ENCODE data around the gene GTF2E1.
"Not testable (repeated sequence)": the region's sequence is repeated elsewhere in the genome, so short reads cannot be mapped to it uniquely, and the experiment has no call there.

The GTF2E1 gene

DNA sequence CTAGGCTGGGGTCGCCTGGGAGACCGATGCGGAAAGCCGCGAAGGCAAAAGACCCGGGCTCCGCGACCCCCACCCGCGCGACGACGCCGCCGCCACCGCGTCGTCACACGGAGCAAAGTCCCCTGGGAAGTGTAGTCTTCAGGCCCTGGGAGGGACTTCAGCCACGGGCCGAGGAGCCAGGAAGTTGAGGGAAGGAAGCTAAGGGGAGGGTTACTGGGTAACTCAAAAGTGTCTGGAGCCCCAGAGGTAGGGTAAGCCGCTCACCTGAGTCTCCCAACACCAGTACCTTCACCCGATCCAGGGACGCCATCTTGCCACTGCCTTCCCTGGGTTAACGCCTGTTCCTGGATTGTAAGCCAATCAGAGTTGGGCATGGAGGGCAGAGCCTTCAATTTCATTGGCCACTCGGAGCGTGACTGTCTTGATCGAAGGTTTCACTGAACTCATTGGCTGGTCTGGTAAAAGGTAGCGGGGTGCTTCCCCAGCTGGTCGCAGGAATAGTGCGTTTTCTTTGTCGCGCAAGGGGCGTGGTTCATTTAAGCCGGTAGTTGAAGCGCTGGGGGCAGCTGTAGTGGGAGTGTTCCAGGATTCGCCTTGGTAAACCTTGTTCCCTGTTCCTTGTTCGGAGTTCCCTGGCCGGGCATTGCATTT lies at the start of gene GTF2E1, which contains the start of gene RABL3:
TSS of gene GTF2E1 (plus strand) at position 547 of the 651 bp plus-strand sequence. CDS start 7,809 bp downstream, outside the sequence.
TSS of gene RABL3 (minus strand) at position 319 of the 651 bp plus-strand sequence. CDS start at position 310, 9 bp downstream.
- in situ Hi-C loops (cut with HindIII; ENCODE audit: low sequenced_read_pairs): no loop called here

DNA sequence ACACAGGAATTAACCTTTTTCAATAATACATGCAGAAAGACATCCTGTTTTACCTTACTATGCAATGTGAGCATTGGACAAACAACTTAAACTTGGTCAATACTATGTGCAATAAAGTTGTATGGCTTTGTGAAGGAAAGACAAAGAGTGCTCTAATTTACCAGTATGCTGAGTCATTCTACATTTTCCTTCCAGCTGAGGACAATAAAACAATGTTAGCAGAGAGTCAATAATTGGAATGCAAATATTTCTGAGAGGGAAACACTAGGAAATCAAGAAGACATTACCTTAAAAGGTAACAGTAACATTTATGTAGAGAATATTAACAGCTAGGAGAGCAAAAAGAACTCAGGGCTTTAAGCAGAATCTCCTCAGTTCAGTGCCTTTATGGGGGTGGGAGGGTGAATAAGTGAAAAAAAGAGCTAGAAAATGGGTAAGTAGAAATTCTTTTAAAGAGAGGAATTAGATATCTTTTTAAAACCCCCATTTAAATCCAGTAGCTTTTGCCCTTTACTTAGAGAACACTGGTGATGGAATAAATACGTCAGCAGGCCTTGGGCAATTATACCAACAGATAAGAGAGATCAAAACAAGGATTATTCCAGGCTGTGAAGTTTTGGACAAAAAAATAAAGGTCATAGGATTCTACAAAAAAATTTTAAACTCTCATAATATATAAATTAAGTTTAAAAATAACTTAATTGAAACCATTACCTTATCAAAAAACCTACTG lies 48.9 kb upstream of the GTF2E1 start:
- in situ Hi-C loops (cut with HindIII; ENCODE audit: low sequenced_read_pairs): no loop called here

DNA sequence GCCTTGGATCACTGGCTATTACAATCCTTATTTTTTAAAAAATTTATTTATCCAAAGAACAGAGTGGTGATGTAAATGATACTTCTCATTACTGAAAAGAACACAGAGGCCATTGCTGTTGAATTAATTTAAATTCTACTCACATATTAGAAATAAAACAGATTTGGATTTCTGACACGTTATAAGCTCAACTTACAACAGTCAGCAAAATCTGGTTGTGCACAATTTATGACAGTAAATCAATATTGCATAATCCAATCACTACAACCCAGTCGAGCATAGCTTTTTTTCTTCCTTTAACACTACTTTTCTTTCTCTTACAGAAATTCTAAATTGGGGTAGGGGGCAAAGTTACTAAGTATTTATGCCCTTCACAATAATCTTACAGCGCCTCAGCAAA lies 43.2 kb upstream of the GTF2E1 start:
- in situ Hi-C loops (cut with HindIII; ENCODE audit: low sequenced_read_pairs): no loop called here

- in situ Hi-C loops (cut with HindIII; ENCODE audit: low sequenced_read_pairs): no loop called here
Observed at GRCh38 chr3:120705884-120706582, 36.5 kb upstream of the GTF2E1 start.

GRCh38 chr3:120706950-120707349 lies 35.6 kb upstream of the GTF2E1 start:
- in situ Hi-C loops (cut with HindIII; ENCODE audit: low sequenced_read_pairs): no loop called here

DNA sequence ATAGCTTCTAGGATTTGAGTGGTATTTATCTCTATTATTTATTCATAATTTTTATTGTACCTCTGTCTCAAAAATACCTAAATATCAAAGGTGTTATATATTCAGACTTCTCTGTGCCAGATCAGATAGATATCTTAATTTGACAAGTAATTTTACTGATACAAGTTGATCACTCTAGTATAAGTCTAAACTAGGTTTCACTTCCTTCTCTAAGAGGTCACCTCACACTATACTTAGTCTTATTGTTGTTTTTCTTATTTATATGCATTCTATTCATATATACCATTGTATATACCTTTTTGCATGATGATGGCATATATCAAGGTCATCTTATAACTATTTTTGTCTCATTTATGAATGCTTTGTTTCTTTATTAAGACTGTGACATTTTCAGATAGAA lies 34.1 kb upstream of the GTF2E1 start:
- in situ Hi-C loops (cut with HindIII; ENCODE audit: low sequenced_read_pairs): no loop called here

- in situ Hi-C loops (cut with HindIII; ENCODE audit: low sequenced_read_pairs): no loop called here
Observed at GRCh38 chr3:120710369-120710768, 32.2 kb upstream of the GTF2E1 start.

GRCh38 chr3:120713262-120713661 lies 29.3 kb upstream of the GTF2E1 start:
- in situ Hi-C loops (cut with HindIII; ENCODE audit: low sequenced_read_pairs): no loop called here

DNA sequence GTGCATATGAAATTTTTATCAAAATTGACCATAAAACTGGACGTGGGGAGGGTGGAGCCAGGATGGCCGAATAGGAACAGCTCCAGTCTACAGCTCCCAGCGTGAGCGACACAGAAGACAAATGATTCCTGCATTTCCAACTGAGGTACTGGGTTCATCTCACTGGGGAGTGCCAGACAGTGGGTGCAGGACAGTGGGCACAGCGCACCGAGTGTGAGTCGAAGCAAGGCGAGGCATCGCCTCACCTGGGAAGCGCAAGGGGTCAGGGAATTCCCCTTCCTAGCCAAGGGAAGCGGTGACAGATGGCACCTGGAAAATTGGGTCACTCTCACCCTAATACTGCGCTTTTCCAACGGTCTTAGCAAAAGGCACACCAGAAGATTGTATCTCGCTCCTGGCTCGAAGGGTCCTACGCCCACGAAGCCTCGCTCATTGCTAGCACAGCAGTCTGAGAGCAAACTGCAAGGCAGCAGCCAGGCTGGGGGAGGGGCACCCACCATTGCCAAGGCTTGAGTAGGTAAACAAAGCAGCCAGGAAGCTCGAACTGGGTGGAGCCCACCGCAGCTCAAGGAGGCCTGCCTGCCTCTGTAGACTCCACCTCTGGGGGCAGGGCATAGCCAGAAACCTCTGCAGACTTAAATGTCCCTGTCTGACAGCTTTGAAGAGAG lies 23.2 kb upstream of the GTF2E1 start:
- in situ Hi-C loops (cut with HindIII; ENCODE audit: low sequenced_read_pairs): not testable (repeated sequence)

GRCh38 chr3:120726791-120727190 lies 15.8 kb upstream of the GTF2E1 start:
- in situ Hi-C loops (cut with HindIII; ENCODE audit: low sequenced_read_pairs): no loop called here

- in situ Hi-C loops (cut with HindIII; ENCODE audit: low sequenced_read_pairs): no loop called here
Observed at GRCh38 chr3:120730576-120731542, 11.7 kb upstream of the GTF2E1 start.

- in situ Hi-C loops (cut with HindIII; ENCODE audit: low sequenced_read_pairs): not testable (repeated sequence)
Observed at GRCh38 chr3:120738006-120738405, 4.5 kb upstream of the GTF2E1 start.

- in situ Hi-C loops (cut with HindIII; ENCODE audit: low sequenced_read_pairs): no loop called here
Observed at GRCh38 chr3:120741320-120741719, 1.2 kb upstream of the GTF2E1 start.

GRCh38 chr3:120741837-120742197 lies 727 bp upstream of the GTF2E1 start:
- in situ Hi-C loops (cut with HindIII; ENCODE audit: low sequenced_read_pairs): no loop called here

GRCh38 chr3:120742849-120743365 lies 363 bp downstream of the GTF2E1 start:
- in situ Hi-C loops (cut with HindIII; ENCODE audit: low sequenced_read_pairs): no loop called here

GRCh38 chr3:120743556-120744195 lies 1.1 kb downstream of the GTF2E1 start:
- in situ Hi-C loops (cut with HindIII; ENCODE audit: low sequenced_read_pairs): no loop called here

DNA sequence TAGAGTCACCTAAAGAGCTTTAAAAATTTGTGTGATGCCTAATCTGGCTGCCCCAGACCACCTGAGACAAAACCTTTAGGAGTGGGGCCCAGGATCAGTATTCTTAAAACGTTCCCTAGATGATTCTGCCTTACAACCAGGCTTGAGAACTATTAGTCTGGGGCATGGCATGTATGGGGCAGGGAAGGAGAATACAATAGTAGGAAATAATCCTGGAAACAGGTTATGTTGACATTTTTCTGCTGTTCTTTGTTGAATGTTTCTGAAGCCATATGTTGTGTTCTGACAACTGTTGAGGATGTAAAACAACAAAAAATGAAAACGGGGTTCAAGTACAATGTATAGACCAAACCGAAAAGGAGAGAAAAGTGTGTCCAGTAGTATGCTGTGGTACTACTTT lies 2.9 kb downstream of the GTF2E1 start:
- in situ Hi-C loops (cut with HindIII; ENCODE audit: low sequenced_read_pairs): no loop called here

DNA sequence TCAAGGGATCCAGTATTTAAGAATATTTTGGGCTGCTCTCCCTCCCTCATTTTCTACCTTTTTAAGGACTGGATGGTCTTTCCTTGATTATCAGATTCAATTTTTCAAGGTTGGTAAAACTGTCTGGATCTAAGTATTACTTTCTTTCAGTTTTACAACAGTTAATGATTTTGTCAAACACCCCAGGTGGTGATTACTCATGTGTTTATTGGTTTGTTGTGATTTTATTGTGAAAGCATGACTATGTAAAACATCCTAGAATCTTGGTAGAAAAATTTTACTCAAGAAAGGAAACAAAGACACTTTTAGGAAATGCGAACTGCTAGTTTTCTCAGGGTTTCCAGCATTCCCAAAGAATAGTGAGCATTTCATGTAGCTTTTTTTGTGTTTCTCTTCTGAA lies 7.3 kb downstream of the GTF2E1 start:
- in situ Hi-C loops (cut with HindIII; ENCODE audit: low sequenced_read_pairs): no loop called here

- in situ Hi-C loops (cut with HindIII; ENCODE audit: low sequenced_read_pairs): no loop called here
Observed at GRCh38 chr3:120752230-120752629, 9.7 kb downstream of the GTF2E1 start.
